Chondrocyte (in vitro differentiated cells): ENCODE results near the gene CHRNE. TPM values are rescaled to one million over a fixed set of nuclear protein-coding genes. Genes with fewer than 3 reads are reported as not detected.

Experiments
- DNase-seq: peaks from one replicate; pipeline ENCODE4 v3.0.0; 2021; ENCODE audit warnings: mixed read lengths, low spot score
- H3K27ac Mint-ChIP-seq: one replicate; pipeline ENCODE4 v1.8.0; 2021; ENCODE audit warnings: mild to moderate bottlenecking, moderate library complexity, mixed read lengths; ENCODE audit not compliant: unreplicated experiment
- H3K27me3 Mint-ChIP-seq: 2 replicates; pipeline ENCODE4 v1.8.0; 2021; ENCODE audit warnings: low read depth, mixed read lengths
- H3K36me3 Mint-ChIP-seq: 2 replicates; pipeline ENCODE4 v1.8.0; 2021; ENCODE audit warnings: low read depth, mixed read lengths
- H3K4me1 Mint-ChIP-seq: 2 replicates; pipeline ENCODE4 v1.8.0; 2021; ENCODE audit warnings: low read depth, mild to moderate bottlenecking, mixed read lengths
- H3K4me3 Mint-ChIP-seq: one replicate; pipeline ENCODE4 v1.8.0; 2021; ENCODE audit warnings: mild to moderate bottlenecking, moderate library complexity, mixed read lengths; ENCODE audit not compliant: unreplicated experiment
- H3K9me3 Mint-ChIP-seq: 2 replicates; pipeline ENCODE4 v1.8.0; 2021; ENCODE audit warnings: low read depth, mixed read lengths
- total RNA-seq: library from RNA; stranded (reverse); gene quantifications from 3 replicates; pipeline ENCODE4 v1.2.1, GENCODE V29; 2021
- TF ChIP-seq, protein P1 (sequence below): fragments of 200-600 bp; sonication (generic); IDR thresholded peaks from 2 replicates; pipeline ENCODE4 v1.5.0; 2021; ENCODE audit warnings: antibody characterized with exemption, mild to moderate bottlenecking, moderate library complexity

The CHRNE gene
- total RNA-seq, 1 donor from 2014 or later = 0.35 TPM

DNA sequence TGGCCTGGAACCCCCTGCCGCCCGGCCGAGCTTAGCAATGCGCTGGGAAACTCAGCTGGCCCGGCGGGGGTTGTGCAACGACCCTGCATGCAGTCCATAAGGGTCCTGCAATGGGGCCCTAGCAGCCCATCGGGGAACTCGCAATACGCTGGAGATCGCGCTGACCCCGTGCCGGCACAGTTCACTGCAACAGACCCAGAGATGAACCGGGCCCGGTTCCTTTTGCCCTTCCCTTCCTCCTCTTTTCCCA lies 36.6 kb upstream of the CHRNE start:
- no peak for DNase-seq
- Mint-ChIP-seq H3K9me3 (no peaks in the 10 kb centered on the region), H3K27me3 (no peaks in the 10 kb centered on the region), H3K36me3 (peaks cover 6% of the 10 kb centered on the region), H3K27ac (peak overlapping the region; percentile 79), H3K4me1 (peaks cover 50% of the 10 kb centered on the region), H3K4me3 (peak overlapping the region; percentile 88)
- TF ChIP-seq, protein P1, sequence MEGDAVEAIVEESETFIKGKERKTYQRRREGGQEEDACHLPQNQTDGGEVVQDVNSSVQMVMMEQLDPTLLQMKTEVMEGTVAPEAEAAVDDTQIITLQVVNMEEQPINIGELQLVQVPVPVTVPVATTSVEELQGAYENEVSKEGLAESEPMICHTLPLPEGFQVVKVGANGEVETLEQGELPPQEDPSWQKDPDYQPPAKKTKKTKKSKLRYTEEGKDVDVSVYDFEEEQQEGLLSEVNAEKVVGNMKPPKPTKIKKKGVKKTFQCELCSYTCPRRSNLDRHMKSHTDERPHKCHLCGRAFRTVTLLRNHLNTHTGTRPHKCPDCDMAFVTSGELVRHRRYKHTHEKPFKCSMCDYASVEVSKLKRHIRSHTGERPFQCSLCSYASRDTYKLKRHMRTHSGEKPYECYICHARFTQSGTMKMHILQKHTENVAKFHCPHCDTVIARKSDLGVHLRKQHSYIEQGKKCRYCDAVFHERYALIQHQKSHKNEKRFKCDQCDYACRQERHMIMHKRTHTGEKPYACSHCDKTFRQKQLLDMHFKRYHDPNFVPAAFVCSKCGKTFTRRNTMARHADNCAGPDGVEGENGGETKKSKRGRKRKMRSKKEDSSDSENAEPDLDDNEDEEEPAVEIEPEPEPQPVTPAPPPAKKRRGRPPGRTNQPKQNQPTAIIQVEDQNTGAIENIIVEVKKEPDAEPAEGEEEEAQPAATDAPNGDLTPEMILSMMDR = peak; percentile 8

DNA sequence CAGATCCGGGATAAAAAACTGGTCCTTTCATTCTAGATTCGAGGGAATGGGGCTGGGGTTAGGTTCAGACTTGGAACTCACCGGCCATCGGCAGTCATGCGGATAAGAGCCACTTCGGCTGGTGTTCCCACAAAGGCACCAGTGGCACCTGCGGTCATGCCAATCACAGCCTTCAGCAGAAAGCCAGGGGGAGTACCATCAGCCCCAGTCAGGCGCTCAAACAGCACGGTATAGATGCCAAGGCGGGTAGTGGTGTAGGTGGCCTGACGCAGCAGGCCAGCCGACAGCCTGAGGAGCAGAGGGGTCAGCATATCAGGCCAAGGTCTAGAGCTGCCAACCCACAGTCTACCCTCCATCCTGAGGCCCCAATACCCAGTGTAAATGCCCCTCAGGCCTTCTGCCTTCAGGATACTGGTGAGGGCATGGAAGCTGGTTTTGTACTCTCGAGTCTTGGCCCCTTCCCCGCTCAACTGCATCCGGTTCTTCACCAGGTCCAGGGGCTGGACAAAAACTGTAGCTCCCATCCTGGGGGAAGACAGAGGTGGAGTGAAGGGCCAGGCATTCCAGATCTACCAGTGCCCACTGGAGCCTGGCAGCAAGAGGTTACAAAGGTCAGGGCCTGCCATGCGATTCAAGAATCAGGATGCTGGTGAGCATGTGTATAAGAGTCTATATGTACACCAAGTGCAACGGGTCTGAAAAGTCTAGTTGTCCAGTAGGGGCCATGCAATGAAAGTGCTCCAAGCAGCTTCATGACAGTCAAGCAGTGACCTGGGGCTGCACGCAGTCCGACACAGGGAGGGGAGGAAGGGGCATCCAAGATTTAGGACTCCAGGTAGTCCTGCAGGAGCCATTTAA lies 36.0 kb upstream of the CHRNE start:
- TF ChIP-seq, protein P1 = no peak
- Mint-ChIP-seq H3K4me1 (peaks cover 50% of the 10 kb centered on the region), H3K4me3 (peak overlapping the region; percentile 88), H3K9me3 (no peaks in the 10 kb centered on the region), H3K36me3 (peaks cover 6% of the 10 kb centered on the region), H3K27me3 (no peaks in the 10 kb centered on the region), H3K27ac (peak overlapping the region; percentile 79)
- no peak for DNase-seq

DNA sequence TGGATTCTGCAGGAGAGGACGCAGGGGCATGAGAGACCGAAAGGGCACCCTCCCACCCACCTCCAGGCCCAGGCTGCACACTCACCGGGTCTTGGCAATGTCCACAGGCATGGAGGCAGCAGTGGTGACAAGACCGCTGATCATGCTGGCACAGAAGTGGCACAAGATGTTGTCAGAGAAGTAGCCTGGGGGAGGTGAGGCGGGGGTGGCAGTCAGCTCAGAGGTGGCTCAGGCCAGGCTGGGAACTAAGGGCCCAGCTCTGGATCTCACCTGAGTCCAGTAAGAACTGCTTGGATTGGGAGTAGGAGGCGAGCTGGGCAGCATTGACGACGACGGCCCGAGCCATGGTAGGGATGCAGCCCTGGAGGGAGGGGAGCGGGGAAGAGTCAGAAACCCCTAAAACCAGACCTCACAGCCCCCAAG lies 35.2 kb upstream of the CHRNE start:
- TF ChIP-seq, protein P1 = no peak
- Mint-ChIP-seq H3K27me3 (no peaks in the 10 kb centered on the region), H3K27ac (no peak overlapping the region), H3K4me3 (peak overlapping the region; percentile 88), H3K9me3 (no peaks in the 10 kb centered on the region), H3K4me1 (peaks cover 47% of the 10 kb centered on the region), H3K36me3 (peaks cover 5% of the 10 kb centered on the region)
- no peak for DNase-seq

DNA sequence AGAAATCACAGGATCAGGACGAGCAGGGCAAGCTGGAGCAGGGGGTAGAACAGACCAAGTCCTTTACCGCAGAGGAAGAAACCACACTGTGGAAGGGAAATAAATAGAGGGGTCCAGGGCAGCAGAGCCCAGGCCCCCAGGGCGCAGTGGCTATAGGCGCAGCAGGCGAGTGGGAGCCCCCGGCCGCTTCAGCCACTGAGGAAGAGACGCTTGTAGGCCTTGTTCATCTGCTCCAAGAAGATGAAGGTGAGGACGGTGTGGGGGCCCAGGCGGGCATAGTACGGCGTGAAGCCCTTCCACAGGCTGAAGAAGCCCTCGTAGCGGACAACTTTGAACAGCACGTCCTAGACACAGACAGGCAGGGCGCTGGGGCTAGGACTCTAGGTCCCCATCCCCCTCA lies 34.7 kb upstream of the CHRNE start:
- no peak for DNase-seq
- TF ChIP-seq, protein P1 = no peak
- Mint-ChIP-seq H3K36me3 (peaks cover 1% of the 10 kb centered on the region), H3K27ac (no peak overlapping the region), H3K4me3 (no peak overlapping the region), H3K27me3 (no peaks in the 10 kb centered on the region), H3K9me3 (no peaks in the 10 kb centered on the region), H3K4me1 (peaks cover 42% of the 10 kb centered on the region)

DNA sequence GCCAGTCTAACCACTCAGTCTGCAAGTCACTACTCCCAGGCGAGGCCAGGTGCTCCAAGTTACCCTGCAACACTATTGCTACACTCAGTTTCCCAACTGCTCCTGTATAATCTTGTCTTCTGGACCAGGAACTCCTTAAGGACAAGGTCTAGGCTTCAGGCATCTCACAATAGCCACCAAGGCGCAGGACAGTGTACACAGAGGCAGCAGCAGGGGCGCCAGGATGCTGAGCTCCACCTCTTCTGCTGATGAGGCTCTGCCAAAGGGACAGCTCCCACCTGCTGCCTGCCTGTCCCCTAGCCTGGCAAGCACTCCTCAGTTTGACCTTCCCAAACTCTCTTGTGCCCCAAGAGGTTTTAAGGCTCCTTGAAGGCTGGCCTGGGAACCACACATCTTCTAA lies 33.5 kb upstream of the CHRNE start:
- H3K4me3 Mint-ChIP-seq = no peak overlapping the region
- peaks cover 30% of the 10 kb centered on the region for H3K4me1 Mint-ChIP-seq
- no peaks in the 10 kb centered on the region for H3K36me3 Mint-ChIP-seq
- TF ChIP-seq, protein P1 = no peak
- H3K27ac Mint-ChIP-seq = no peak overlapping the region
- no peak for DNase-seq
- no peaks in the 10 kb centered on the region for H3K9me3 Mint-ChIP-seq
- H3K27me3 Mint-ChIP-seq = no peaks in the 10 kb centered on the region
